Panc1 (cell line): Measurements from ENCODE around the gene ARHGEF3. TPM values are rescaled to one million over a fixed set of nuclear protein-coding genes. Genes with fewer than 3 reads are reported as not detected.

Experiments
- ATAC-seq: fragments of 200-7000 bp; cut with Tn5 transposase; 2 replicates; pipeline ENCODE4 v1.9.1; 2020; ENCODE audit warnings: mild to moderate bottlenecking, moderate library complexity
- BruUV-seq: library from RNA; stranded (reverse); fragments of 400-500 nt; replicated peaks from 2 replicates; lab custom pipeline; 2021; lab: Mats Ljungman, UMichigan
- CTCF ChIA-PET: fragments of 300-600 bp; sonication (Branson Sonifier 250); formaldehyde crosslinking; loops from one replicate; lab custom pipeline; 2022; ENCODE audit warnings: antibody characterized with exemption; lab: Charles Lee
- POLR2A ChIA-PET: fragments of 300-600 bp; sonication (Branson Sonifier 250); formaldehyde crosslinking; loops from one replicate; lab custom pipeline; 2022; ENCODE audit warnings: antibody characterized with exemption; lab: Charles Lee
- DNase-seq: peaks from one replicate; pipeline ENCODE4 v3.0.0-alpha.2; 2010; ENCODE audit warnings: low read depth, low spot score
- H3K27ac ChIP-seq: 2 replicates; pipeline ENCODE4 v1.5.1; 2011; ENCODE audit warnings: mild to moderate bottlenecking, low read length, inconsistent platforms
- H3K27me3 ChIP-seq: fragments of 200-500 bp; sonication (Bioruptor generic); 2 replicates; pipeline ENCODE4 v1.6.0; 2014; ENCODE audit warnings: low read length, inconsistent platforms; ENCODE audit not compliant: control insufficient read depth, insufficient read depth
- H3K36me3 ChIP-seq: fragments of 200-500 bp; sonication (Bioruptor generic); 2 replicates; pipeline ENCODE4 v1.5.1; 2014; ENCODE audit warnings: inconsistent platforms, mild to moderate bottlenecking, low read length, moderate library complexity; ENCODE audit not compliant: control insufficient read depth, insufficient read depth
- H3K4me1 ChIP-seq: 2 replicates; pipeline ENCODE4 v1.5.1; 2011; ENCODE audit warnings: inconsistent platforms, mild to moderate bottlenecking, low read length, moderate library complexity; ENCODE audit not compliant: control insufficient read depth, insufficient read depth
- H3K4me3 ChIP-seq, 2 experiments: 2 replicates each; pipeline ENCODE4 v1.5.1; 2011 to 2012; ENCODE audit warnings: low read depth in 2 of 2, low read length in 2 of 2, mild to moderate bottlenecking in 2 of 2, inconsistent platforms in 1 of 2, moderate library complexity in 1 of 2
- H3K9me3 ChIP-seq: fragments of 200-500 bp; sonication (Bioruptor generic); 2 replicates; pipeline ENCODE4 v1.5.1; 2014; ENCODE audit warnings: low read depth, mild to moderate bottlenecking, inconsistent platforms, low read length, moderate library complexity; ENCODE audit not compliant: control insufficient read depth, insufficient read depth
- POLR2AphosphoS5 ChIP-seq: IDR thresholded peaks from 2 replicates; pipeline ENCODE4 v1.6.1; 2012; ENCODE audit warnings: mild to moderate bottlenecking, low read depth, low read length, moderate library complexity
- SIN3A ChIP-seq: IDR thresholded peaks from 2 replicates; pipeline ENCODE4 v1.6.1; 2012; ENCODE audit warnings: low read depth, mild to moderate bottlenecking, low read length, moderate library complexity, borderline replicate concordance; ENCODE audit not compliant: insufficient read depth
- TCF7L2 ChIP-seq: IDR thresholded peaks from 2 replicates; pipeline ENCODE4 v1.6.1; 2011; ENCODE audit warnings: mild to moderate bottlenecking, low read depth, low read length, inconsistent platforms
- in situ Hi-C: cut with HindIII; loops from 2 replicates; pipeline ENCODE4 v1.10.0; 2016; ENCODE audit warnings: low sequenced_read_pairs, low pct_unique_long_range_greater_than_20kb
- intact Hi-C: fragments of 100-400 bp; cut with micrococcal nuclease; formaldehyde crosslinking; loops from one replicate; pipeline ENCODE4 v1.10.0; 2022; ENCODE audit not compliant: unreplicated experiment
- total RNA-seq: library from RNA; stranded (reverse); gene quantifications from one replicate; pipeline ENCODE4 v1.2.1, GENCODE V29; 2021; ENCODE audit not compliant: unreplicated experiment
- TF ChIP-seq, protein P1 (sequence below), 2 experiments: IDR thresholded peaks; 2 replicates each; pipeline ENCODE4 v1.6.1; 2011 to 2012; ENCODE audit warnings: low read depth in 2 of 2, control low read depth in 1 of 2, low read length in 1 of 2, mild to moderate bottlenecking in 1 of 2, moderate library complexity in 1 of 2; ENCODE audit not compliant: insufficient read depth in 1 of 2
- TF ChIP-seq, protein P2 (sequence below): fragments of 450-650 bp; IDR thresholded peaks from 2 replicates; pipeline ENCODE4 v1.5.1; 2017; ENCODE audit warnings: mild to moderate bottlenecking

The ARHGEF3 gene
- total RNA-seq, 1 experiment from 2014 or later: 19.8 TPM

DNA sequence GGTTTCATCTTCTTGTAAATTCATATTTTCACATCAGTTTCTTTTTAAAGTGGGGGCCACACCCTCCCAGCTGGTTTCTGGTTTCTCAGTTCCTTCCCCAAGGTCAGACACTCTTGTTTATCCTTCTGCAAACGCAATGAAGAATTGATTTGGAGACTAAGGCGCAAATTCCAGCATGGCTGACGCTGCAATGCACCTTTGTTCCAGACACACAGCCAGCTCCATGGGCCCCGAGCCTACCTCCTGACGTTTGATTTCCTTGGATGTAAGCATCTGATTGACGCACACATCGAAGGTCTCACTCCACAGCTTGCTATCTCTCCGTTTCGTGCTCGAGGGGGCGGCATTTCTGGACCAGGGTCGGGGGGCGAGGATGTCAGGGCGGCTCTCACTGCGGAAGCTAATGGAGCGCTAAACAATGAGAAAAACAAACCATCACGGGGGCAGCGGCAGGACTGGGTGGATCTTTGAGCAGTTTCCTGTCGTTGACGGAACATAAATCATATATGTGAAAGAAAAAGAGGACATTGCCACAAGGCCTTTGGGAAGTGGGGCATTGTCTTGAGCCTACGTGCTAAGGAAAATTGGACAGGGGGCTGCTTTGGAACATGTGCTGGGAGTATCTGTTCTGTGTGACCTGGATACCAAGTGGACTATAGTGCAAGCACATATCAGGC lies 46.9 kb downstream of the ARHGEF3 start:
- no peak for TF ChIP-seq POLR2AphosphoS5
- ChIA-PET POLR2A (no interaction called here), CTCF (interaction anchor here (0.6 kb wide), 1 partner anchor 22 kb away, joined by 4 read pairs; no protein-coding TSS in a partner anchor)
- DNase-seq (no peak), ATAC-seq (no peak)
- Histone ChIP-seq H3K4me3 (no peak overlapping the region), H3K27ac (no peak overlapping the region), H3K36me3 (no peaks in the 10 kb centered on the region), H3K4me1 (no peaks in the 10 kb centered on the region), H3K27me3 (no peaks in the 10 kb centered on the region), H3K9me3 (no peaks in the 10 kb centered on the region; the same call in 1 of the 2 replicates)
- in situ Hi-C loops: no loop called here
- no TSS peak for BruUV-seq
- intact Hi-C loops: no loop called here

DNA sequence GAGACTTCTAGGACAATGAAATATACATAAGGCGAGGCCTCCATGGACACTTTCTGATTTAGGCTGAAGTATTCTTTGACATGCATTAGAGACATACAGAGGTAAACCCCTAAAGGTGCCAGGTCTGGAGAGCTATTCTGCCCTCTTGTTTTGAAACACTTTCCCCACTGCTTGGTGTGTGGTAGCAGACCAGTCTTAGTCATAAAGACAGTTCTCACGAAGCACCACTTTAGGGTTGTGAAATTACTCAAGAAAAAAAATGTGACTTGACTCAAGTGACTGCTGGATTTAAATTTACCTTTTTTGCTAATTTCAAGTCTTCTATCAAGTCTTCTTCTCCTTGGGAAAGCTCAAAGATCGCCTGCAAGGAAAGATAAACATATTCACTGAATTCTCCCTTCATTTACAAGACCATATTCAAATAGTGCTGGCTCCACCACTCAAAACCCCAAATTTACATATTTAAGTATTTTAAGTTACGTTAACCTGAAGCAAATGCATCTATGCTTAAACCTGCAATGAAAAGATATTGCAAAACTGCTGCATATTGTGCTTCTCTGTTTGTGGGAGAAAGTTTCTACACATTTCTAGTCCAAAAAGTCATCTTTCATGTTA lies 48.4 kb downstream of the ARHGEF3 start:
- Histone ChIP-seq H3K9me3 (no peaks in the 10 kb centered on the region; the same call in 1 of the 2 replicates), H3K4me3 (no peak overlapping the region), H3K27me3 (no peaks in the 10 kb centered on the region), H3K27ac (no peak overlapping the region), H3K4me1 (no peaks in the 10 kb centered on the region), H3K36me3 (no peaks in the 10 kb centered on the region)
- no peak for ATAC-seq
- no peak for DNase-seq
- intact Hi-C loops (no loop called here), in situ Hi-C loops (no loop called here)
- BruUV-seq: no TSS peak
- ChIA-PET POLR2A (no interaction called here), CTCF (no interaction called here)
- TF ChIP-seq, protein P1, sequence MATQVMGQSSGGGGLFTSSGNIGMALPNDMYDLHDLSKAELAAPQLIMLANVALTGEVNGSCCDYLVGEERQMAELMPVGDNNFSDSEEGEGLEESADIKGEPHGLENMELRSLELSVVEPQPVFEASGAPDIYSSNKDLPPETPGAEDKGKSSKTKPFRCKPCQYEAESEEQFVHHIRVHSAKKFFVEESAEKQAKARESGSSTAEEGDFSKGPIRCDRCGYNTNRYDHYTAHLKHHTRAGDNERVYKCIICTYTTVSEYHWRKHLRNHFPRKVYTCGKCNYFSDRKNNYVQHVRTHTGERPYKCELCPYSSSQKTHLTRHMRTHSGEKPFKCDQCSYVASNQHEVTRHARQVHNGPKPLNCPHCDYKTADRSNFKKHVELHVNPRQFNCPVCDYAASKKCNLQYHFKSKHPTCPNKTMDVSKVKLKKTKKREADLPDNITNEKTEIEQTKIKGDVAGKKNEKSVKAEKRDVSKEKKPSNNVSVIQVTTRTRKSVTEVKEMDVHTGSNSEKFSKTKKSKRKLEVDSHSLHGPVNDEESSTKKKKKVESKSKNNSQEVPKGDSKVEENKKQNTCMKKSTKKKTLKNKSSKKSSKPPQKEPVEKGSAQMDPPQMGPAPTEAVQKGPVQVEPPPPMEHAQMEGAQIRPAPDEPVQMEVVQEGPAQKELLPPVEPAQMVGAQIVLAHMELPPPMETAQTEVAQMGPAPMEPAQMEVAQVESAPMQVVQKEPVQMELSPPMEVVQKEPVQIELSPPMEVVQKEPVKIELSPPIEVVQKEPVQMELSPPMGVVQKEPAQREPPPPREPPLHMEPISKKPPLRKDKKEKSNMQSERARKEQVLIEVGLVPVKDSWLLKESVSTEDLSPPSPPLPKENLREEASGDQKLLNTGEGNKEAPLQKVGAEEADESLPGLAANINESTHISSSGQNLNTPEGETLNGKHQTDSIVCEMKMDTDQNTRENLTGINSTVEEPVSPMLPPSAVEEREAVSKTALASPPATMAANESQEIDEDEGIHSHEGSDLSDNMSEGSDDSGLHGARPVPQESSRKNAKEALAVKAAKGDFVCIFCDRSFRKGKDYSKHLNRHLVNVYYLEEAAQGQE (IDR thresholded peaks at IDR 0.05; ENCODE audit: insufficient read depth in 1 of 2, low read depth in 2 of 2, low read length in 1 of 2): no peak
- no peak for TF ChIP-seq SIN3A

DNA sequence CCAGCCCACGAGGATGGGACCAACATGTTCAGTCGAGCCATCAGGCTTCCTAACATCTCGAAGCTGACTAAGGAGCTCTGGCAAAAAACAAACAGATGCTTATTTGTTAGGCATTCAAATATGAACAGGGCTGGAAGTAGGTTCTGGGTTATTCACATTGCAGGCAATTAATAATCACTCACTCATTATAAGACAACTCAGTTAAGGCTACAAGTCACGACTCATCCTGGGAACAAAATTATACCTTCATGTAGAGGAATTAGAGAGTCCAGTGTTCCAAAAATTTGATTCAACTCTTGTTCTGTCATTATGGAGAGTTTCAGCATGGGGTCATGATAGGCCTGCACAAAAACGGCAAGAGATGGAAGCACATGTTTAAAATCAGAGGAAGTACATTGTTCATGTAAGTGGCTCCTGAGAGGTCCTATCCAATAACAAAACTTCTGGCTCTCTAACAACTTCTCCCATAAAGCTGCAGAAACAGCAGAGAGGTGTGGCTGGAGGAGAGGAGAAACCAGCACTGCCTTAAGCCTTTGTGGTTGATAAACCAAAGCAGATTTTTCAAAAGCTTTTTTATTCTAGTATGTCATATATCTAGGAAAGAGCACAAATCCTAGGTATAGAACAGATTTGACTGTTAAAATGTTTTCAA lies 50.6 kb downstream of the ARHGEF3 start:
- H3K4me1 ChIP-seq: no peaks in the 10 kb centered on the region
- no peak for ATAC-seq
- BruUV-seq: no TSS peak
- no peak for DNase-seq
- no peaks in the 10 kb centered on the region; the same call in 1 of the 2 replicates for H3K9me3 ChIP-seq
- no peaks in the 10 kb centered on the region for H3K27me3 ChIP-seq
- no peak overlapping the region for H3K4me3 ChIP-seq
- TF ChIP-seq, protein P1 (IDR thresholded peaks at IDR 0.05; ENCODE audit: insufficient read depth in 1 of 2, low read depth in 2 of 2, low read length in 1 of 2): no peak
- no peak for TF ChIP-seq TCF7L2
- TF ChIP-seq, protein P2, sequence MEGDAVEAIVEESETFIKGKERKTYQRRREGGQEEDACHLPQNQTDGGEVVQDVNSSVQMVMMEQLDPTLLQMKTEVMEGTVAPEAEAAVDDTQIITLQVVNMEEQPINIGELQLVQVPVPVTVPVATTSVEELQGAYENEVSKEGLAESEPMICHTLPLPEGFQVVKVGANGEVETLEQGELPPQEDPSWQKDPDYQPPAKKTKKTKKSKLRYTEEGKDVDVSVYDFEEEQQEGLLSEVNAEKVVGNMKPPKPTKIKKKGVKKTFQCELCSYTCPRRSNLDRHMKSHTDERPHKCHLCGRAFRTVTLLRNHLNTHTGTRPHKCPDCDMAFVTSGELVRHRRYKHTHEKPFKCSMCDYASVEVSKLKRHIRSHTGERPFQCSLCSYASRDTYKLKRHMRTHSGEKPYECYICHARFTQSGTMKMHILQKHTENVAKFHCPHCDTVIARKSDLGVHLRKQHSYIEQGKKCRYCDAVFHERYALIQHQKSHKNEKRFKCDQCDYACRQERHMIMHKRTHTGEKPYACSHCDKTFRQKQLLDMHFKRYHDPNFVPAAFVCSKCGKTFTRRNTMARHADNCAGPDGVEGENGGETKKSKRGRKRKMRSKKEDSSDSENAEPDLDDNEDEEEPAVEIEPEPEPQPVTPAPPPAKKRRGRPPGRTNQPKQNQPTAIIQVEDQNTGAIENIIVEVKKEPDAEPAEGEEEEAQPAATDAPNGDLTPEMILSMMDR: no peak
- no peak for TF ChIP-seq POLR2AphosphoS5
- no peak for TF ChIP-seq SIN3A
- H3K27ac ChIP-seq: no peak overlapping the region
- ChIA-PET CTCF (no interaction called here), POLR2A (no interaction called here)
- in situ Hi-C loops: no loop called here
- no peaks in the 10 kb centered on the region for H3K36me3 ChIP-seq
- intact Hi-C loops: no loop called here
